Lung (tissue), 12 donors: ENCODE results near the gene CSMD2. TPM values are rescaled to one million over a fixed set of nuclear protein-coding genes. Genes with fewer than 3 reads are reported as not detected.

Experiments used
- ATAC-seq: fragments of 200-7000 bp; cut with Tn5 transposase; one replicate; pipeline ENCODE4 v1.9.1; 2020; ENCODE audit warnings: moderate number of reproducible peaks; ENCODE audit not compliant: insufficient read depth, low FRiP score
- DNase-seq, 3 donors: peaks; one replicate each; pipeline ENCODE4 v3.0.0-alpha.2; 2013 to 2017
- H3K27ac ChIP-seq, 2 donors: one replicate each; pipeline ENCODE4 v1.5.1; 2013; ENCODE audit warnings: mild to moderate bottlenecking in 2 of 2, moderate library complexity in 2 of 2, control low read depth in 1 of 2, inconsistent platforms in 1 of 2, low read depth in 1 of 2, low read length in 1 of 2
- H3K27me3 ChIP-seq, 3 donors: one replicate each; pipeline ENCODE4 v1.5.1; 2013; ENCODE audit warnings: low read length in 2 of 3; ENCODE audit not compliant: control insufficient read depth in 3 of 3, insufficient read depth in 3 of 3
- H3K36me3 ChIP-seq, 4 donors: one replicate each; pipeline ENCODE4 v1.5.1; 2013; ENCODE audit warnings: low read length in 4 of 4, mild to moderate bottlenecking in 1 of 4, moderate library complexity in 1 of 4; ENCODE audit not compliant: control insufficient read depth in 4 of 4, insufficient read depth in 4 of 4
- H3K4me1 ChIP-seq, 5 donors: one replicate each; pipeline ENCODE4 v1.5.1; 2013; ENCODE audit warnings: low read length in 5 of 5, mild to moderate bottlenecking in 2 of 5, moderate library complexity in 1 of 5; ENCODE audit not compliant: control insufficient read depth in 5 of 5, insufficient read depth in 5 of 5
- H3K4me3 ChIP-seq: one replicate; pipeline ENCODE4 v1.5.1; 2013; ENCODE audit warnings: mild to moderate bottlenecking, control low read depth, moderate library complexity
- H3K9ac ChIP-seq, 2 donors: one replicate each; pipeline ENCODE4 v1.5.1; 2013; ENCODE audit warnings: low read length in 2 of 2, control low read depth in 1 of 2; ENCODE audit not compliant: insufficient read depth in 1 of 2
- H3K9me3 ChIP-seq, 4 donors: one replicate each; pipeline ENCODE4 v1.5.1; 2013; ENCODE audit warnings: low read length in 3 of 4, mild to moderate bottlenecking in 1 of 4, moderate library complexity in 1 of 4; ENCODE audit not compliant: control insufficient read depth in 4 of 4, insufficient read depth in 3 of 4
- CTCF ChIP-seq: IDR thresholded peaks from 2 replicates; pipeline ENCODE4 v1.5.1; 2012; ENCODE audit warnings: mild to moderate bottlenecking; ENCODE audit errors: control extremely low read depth, extremely low read depth
- WGBS, 2 donors: extraction: QIAGEN DNeasy Blood & Tissue Kit; methylation state at CpG; one replicate each; pipeline ENCODE4 v1.1.7; 2013; 5-methylcytosine and 5-hydroxymethylcytosine counted together
- polyA plus RNA-seq, 2 donors: library from polyadenylated mRNA; stranded (reverse); fragments of 200-250 nt; gene quantifications; one replicate each; pipeline ENCODE4 v1.2.1, GENCODE V29; 2013
- total RNA-seq, 2 donors: library from RNA; depleted of rRNA in 1 of 2; stranded (reverse); fragments of >200 nt in 1 of 2; gene quantifications; one replicate each; pipeline ENCODE4 v1.2.1, GENCODE V29; 2014 to 2021
- donor health status: control.
- donor health status: control.
- donor health status: Bipolar disorder and iron deficiency.
- donor health status: healthy.
- donor health status: DM: yes; HTN: yes; CAD: no.

The CSMD2 gene
- total and polyA plus RNA-seq, 4 donors = 0.11 to 1.2 (median 0.39) TPM

GRCh38 chr1:33634806-33635205 is 530.2 kb downstream of the CSMD2 start:
- TF ChIP-seq CTCF = no peak
- Histone ChIP-seq H3K36me3 (no peaks in the 10 kb centered on the region), H3K4me1 (peaks cover 0 to 3% (median 0%) of the 10 kb centered on the region in 5 donors), H3K27me3 (peaks cover 0 to 10% (median 0%) of the 10 kb centered on the region in 3 donors), H3K9ac (no peak overlapping the region), H3K4me3 (no peak overlapping the region), H3K27ac (no peak overlapping the region), H3K9me3 (peaks cover 0 to 3% (median 0%) of the 10 kb centered on the region in 4 donors)
- peak; percentile 70 for ATAC-seq
- peak; percentile 27 to 55 (median 41) for DNase-seq
- 16 to 17% methylated on average over 9 of the region's 9 CpGs for WGBS, 2 donors

GRCh38 chr1:33634143-33634542 is 530.9 kb downstream of the CSMD2 start:
- Histone ChIP-seq H3K9me3 (peaks cover 0 to 3% (median 0%) of the 10 kb centered on the region in 4 donors), H3K36me3 (no peaks in the 10 kb centered on the region), H3K9ac (no peak overlapping the region), H3K4me3 (no peak overlapping the region), H3K4me1 (peaks cover 0 to 3% (median 0%) of the 10 kb centered on the region in 5 donors), H3K27me3 (peaks cover 0 to 10% (median 4%) of the 10 kb centered on the region in 3 donors), H3K27ac (no peak overlapping the region)
- ATAC-seq (no peak), DNase-seq (no peak)
- 95 to 98% methylated on average over 5 of the region's 5 CpGs for WGBS, 2 donors
- TF ChIP-seq CTCF = no peak

GRCh38 chr1:33633019-33633801 is 531.8 kb downstream of the CSMD2 start:
- Histone ChIP-seq H3K9me3 (peaks cover 0 to 3% (median 0%) of the 10 kb centered on the region in 4 donors), H3K4me1 (peaks cover 0 to 3% (median 0%) of the 10 kb centered on the region in 5 donors), H3K36me3 (no peaks in the 10 kb centered on the region), H3K9ac (no peak overlapping the region), H3K27ac (no peak overlapping the region), H3K4me3 (no peak overlapping the region), H3K27me3 (peaks cover 0 to 14% (median 5%) of the 10 kb centered on the region in 3 donors)
- ATAC-seq (peak; percentile 79), DNase-seq (peak; percentile 83 to 90 (median 87))
- peak; percentile 97 for TF ChIP-seq CTCF
- WGBS, 2 donors = 30 to 31% methylated on average over 29 of the region's 29 CpGs
